AG04449 (cell line): ENCODE measurements around the gene MAP2K1.
"Not testable (repeated sequence)": the region's sequence is repeated elsewhere in the genome, so short reads cannot be mapped to it uniquely, and the experiment has no call there.

Source experiments
- CTCF ChIA-PET: fragments of 350-600 bp; formaldehyde crosslinking; extraction: SDS; loops from one replicate; lab custom pipeline; 2021; ENCODE audit warnings: antibody characterized with exemption; lab: Yijun Ruan, JAX
- POLR2A ChIA-PET: fragments of 400-600, 350-600 bp; formaldehyde crosslinking; extraction: SDS; loops from one replicate; lab custom pipeline; 2020; ENCODE audit warnings: antibody characterized with exemption, inconsistent platforms; lab: Yijun Ruan, JAX
- DNase-seq: peaks from one replicate; pipeline ENCODE4 v3.0.0-alpha.2; 2010; ENCODE audit warnings: low read depth, low spot score
- H3K4me3 ChIP-seq: 2 replicates; pipeline ENCODE4 v1.5.1; 2011; ENCODE audit warnings: low read depth, mild to moderate bottlenecking, control low read depth, low read length
- TF ChIP-seq, protein P1 (sequence below): IDR thresholded peaks from one replicate; pipeline ENCODE4 v1.5.1; 2011; ENCODE audit warnings: mild to moderate bottlenecking, moderate library complexity, low read length, control low read depth, inconsistent platforms; ENCODE audit not compliant: insufficient read depth; ENCODE audit errors: missing control alignments

The MAP2K1 gene

GRCh38 chr15:66390678-66391077 lies 4.0 kb downstream of the MAP2K1 start:
- TF ChIP-seq, protein P1, sequence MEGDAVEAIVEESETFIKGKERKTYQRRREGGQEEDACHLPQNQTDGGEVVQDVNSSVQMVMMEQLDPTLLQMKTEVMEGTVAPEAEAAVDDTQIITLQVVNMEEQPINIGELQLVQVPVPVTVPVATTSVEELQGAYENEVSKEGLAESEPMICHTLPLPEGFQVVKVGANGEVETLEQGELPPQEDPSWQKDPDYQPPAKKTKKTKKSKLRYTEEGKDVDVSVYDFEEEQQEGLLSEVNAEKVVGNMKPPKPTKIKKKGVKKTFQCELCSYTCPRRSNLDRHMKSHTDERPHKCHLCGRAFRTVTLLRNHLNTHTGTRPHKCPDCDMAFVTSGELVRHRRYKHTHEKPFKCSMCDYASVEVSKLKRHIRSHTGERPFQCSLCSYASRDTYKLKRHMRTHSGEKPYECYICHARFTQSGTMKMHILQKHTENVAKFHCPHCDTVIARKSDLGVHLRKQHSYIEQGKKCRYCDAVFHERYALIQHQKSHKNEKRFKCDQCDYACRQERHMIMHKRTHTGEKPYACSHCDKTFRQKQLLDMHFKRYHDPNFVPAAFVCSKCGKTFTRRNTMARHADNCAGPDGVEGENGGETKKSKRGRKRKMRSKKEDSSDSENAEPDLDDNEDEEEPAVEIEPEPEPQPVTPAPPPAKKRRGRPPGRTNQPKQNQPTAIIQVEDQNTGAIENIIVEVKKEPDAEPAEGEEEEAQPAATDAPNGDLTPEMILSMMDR, result no peak
- POLR2A ChIA-PET, result no interaction called here
- H3K4me3 ChIP-seq, result no peak overlapping the region
- CTCF ChIA-PET, result interaction anchor here (0.6 to 10.2 kb wide), 3 partner anchors 10 to 108 kb away, joined by 3 to 112 read pairs (median 3); partner anchors contain the start of gene SNAPC5
- DNase-seq, result no peak

DNA sequence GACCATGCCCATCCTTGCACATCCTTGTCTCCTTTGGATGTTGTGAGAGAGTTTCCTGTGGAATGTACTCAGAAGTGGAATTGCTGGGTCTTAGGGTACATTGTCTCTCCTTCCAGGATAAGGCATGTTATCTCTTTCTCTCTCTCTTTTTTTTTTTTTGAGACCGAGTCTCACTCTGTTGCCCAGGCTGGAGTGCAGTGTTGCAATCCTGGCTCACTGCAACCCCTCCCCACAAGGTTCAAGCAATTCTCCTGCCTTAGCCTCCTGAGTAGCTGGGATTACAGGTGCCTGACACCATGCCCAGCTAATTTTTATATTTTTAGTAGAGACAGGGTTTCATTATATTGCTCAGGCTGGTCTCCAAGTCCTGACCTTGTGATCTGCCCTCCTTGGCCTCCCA lies 6.3 kb downstream of the MAP2K1 start:
- CTCF ChIA-PET, result interaction anchor here (2.0 kb wide), 1 partner anchor 105 kb away, joined by 9 read pairs; the partner anchor contains the start of gene SNAPC5
- H3K4me3 ChIP-seq, DNase-seq, POLR2A ChIA-PET: not testable (repeated sequence)

GRCh38 chr15:66394472-66394871 lies 7.8 kb downstream of the MAP2K1 start:
- TF ChIP-seq, protein P1, result no peak
- CTCF ChIA-PET, result interaction anchor here (1.1 to 2.0 kb wide), 3 partner anchors 8 to 103 kb away, joined by 3 to 9 read pairs (median 4); partner anchors contain the start of genes MAP2K1 and SNAPC5
- POLR2A ChIA-PET, result no interaction called here

DNA sequence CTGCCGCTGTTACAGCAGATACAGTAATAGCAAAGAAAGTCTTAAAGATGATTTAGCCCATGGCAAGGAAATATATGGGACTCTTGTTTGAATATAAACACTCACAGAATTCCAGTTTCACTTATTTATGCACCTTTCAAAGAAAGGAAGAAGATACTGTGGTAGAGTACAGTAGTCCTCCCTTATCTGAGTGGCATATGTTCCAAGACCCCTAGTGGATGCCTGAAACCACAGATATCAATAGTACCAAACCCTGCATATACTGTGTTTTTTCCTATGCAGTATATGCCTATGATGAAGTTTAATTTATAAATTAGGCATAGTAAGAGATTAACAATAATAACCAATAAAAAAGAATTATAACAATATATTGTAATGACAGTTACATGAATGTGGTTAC lies 8.2 kb downstream of the MAP2K1 start:
- ChIA-PET CTCF (interaction anchor here (1.1 to 2.0 kb wide), 3 partner anchors 8 to 103 kb away, joined by 3 to 9 read pairs (median 4); partner anchors contain the start of genes MAP2K1 and SNAPC5), POLR2A (no interaction called here)
- DNase-seq, result no peak
- no peak overlapping the region for H3K4me3 ChIP-seq
- TF ChIP-seq, protein P1, result no peak

More at GRCh38 chr15:66394472-66394871, 7.8 kb downstream of the MAP2K1 start:
- no peak overlapping the region for H3K4me3 ChIP-seq
- DNase-seq, result no peak

DNA sequence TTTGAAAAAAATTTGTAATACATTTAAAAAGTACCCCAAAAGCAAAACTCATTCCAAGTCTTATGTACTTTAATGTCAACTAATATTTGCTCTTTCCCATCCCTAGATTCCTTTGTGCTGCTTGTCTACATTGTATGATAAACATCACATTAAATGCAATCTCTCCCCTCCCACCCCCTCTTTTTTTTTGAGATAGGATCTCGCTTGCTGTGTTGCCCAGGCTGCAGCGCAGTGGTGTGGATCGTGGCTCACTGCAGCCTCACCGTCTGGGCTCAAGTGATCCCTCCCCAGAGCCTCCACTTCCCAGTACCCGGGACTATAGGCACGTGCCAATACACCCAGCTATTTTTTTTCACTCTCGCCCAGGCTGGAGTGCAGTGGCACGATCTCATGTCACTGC lies 12.6 kb downstream of the MAP2K1 start:
- no peak overlapping the region for H3K4me3 ChIP-seq
- no peak for DNase-seq
- TF ChIP-seq, protein P1, result no peak
- CTCF ChIA-PET, result no interaction called here
- POLR2A ChIA-PET, result no interaction called here

GRCh38 chr15:66400351-66400774 lies 13.7 kb downstream of the MAP2K1 start:
- no peak overlapping the region for H3K4me3 ChIP-seq
- DNase-seq, result no peak
- TF ChIP-seq, protein P1, result no peak
- ChIA-PET CTCF (interaction anchor here (1.0 to 1.2 kb wide), 3 partner anchors 10 to 12 kb away, joined by 3 to 4 read pairs (median 3); no protein-coding TSS in a partner anchor), POLR2A (no interaction called here)
